Stimulated activated CD4-positive, alpha-beta T cell treated with anti-CD3 and anti-CD28 coated beads, Interleukin-15, amount 100 ng/mL, for 24 hours (primary cell): ENCODE data around the gene CPHXL2.
A peak's percentile ranks its signal among the peaks of the same experiment; 100 is the strongest.

ENCODE experiments used
- DNase-seq: peaks from one replicate; pipeline ENCODE4 v3.0.0-alpha.2; 2020

Gene CPHXL2

GRCh38 chr16:75676909-75677308 lies at the start of gene CPHXL2:
CPHXL2 (minus strand) TSS chr16:75677009; CDS start chr16:75676999, 10 bp downstream.
- DNase-seq: no peak

DNA sequence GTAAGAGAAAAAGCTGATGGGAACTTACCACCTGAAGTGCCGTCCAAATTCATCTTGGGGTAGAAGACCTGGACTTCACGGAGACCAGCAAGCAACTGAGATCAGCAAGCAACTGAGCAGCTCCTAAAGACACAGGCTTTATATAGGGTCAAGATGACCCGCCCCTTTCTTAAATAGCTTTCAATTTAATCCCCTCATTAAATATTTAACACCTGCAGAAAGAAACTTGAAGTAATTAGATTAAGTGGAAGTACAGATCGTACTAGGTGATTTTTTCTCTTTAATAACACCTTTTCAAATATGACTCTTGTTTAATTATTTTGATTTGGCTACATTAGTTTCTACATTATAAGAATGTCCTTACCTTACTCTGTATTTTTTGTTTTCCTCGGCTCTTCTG lies 49.6 kb upstream of the CPHXL2 start, which contains the start of gene CPHXL:
TSS of gene CPHXL (minus strand) at position 101 of the 400 bp plus-strand sequence. CDS start at position 53, 48 bp downstream.
- DNase-seq: no peak

GRCh38 chr16:75718452-75718851 lies 41.6 kb upstream of the CPHXL2 start:
- no peak for DNase-seq

GRCh38 chr16:75714661-75715060 lies 37.9 kb upstream of the CPHXL2 start:
- no peak for DNase-seq

DNA sequence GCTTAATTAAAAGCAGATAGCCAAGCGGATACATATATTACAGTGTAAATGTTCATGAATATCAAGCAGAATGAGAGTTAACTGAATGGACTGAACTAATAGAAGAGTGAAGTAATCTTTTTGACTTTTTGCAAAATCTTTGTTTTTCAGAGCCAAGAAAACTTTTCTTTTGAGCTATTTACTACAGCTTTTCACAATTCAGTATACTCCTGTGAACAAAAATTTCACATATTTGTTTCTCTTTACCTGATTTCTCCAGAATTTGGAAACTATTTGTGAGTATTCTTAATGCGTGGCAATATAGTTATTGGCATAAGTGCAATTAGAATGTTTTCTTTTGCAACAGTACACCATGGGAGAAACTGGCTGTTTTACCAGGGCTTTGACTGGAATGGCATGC lies 33.5 kb upstream of the CPHXL2 start:
- no peak for DNase-seq

DNA sequence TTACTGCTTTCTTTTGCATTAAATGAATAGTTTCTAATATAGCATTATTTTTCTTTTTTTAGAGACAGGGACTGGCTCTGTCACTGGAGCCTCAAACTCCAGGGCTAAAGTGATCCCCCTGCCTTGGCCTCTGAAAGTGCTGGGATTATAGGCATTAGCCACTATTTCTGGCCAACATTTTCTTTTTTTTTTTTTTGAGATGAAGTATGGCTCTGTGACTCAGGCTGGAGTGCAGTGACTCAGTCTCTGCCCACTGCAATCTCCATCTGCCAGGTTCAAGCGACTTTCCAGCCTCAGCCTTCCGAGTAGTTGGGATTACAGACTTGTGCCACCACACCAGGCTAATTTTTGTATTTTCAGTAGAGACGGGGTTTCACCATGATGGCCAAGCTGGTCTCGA lies 26.5 kb upstream of the CPHXL2 start:
- DNase-seq: no peak

DNA sequence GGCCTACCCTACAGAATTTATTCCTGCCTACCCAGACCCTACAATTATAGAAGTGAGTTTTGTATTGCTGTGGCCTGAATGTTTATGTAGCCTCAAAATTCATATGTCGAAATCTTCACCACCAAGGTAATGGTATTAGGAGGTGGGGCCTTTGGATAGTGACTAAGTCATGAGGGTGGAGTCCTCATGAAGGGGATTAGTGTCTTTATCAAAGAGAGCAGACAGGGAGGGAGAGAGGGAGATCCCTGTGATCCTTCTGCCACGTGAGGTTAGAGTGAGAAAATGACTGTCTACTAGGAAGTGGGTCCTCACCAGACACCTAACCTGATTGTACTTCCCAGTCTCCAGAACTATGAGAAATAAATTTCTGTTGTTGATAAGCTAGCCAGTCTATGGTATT lies 25.4 kb upstream of the CPHXL2 start:
- DNase-seq: no peak

DNA sequence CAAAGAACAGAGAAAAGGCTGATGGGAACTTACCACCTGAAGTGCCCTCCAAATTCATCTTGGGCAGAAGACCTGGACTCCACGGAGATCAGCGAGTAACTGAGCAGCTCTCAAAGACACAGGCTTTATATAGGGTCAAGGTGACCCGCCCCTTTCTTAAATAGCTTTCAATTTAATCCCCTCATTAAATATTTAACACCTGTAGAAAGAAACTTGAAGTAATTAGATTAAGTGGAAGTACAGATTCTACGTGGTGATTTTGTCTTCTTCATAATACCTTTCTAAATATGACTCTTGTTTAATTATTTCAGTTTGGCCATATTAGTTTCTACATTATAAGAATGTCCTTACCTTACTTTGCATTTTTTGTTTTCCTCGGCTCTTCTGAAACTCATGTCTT lies 24.6 kb upstream of the CPHXL2 start, which contains the start of gene DUXB:
TSS of gene DUXB (minus strand) at position 101 of the 400 bp plus-strand sequence. CDS start at position 58, 43 bp downstream.
- no peak for DNase-seq

DNA sequence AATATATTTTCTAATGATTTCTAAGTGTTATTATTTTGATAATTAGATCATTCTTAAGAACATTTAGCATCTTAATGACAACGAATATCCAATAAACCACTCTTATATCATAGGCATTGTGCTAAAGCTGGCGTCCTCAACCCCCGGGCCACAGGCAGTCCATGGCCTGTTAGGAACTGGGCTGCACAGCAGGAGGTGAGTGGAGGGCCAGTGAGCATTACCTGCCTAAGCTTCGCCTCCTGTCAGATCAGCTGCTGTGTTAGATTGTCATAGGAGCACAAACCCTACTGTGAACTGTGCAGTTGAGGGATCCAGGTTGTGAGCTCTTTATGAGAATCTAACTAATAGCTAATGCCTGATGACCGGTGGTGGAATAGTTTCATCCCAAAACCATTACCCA lies 20.8 kb upstream of the CPHXL2 start:
- DNase-seq: no peak

DNA sequence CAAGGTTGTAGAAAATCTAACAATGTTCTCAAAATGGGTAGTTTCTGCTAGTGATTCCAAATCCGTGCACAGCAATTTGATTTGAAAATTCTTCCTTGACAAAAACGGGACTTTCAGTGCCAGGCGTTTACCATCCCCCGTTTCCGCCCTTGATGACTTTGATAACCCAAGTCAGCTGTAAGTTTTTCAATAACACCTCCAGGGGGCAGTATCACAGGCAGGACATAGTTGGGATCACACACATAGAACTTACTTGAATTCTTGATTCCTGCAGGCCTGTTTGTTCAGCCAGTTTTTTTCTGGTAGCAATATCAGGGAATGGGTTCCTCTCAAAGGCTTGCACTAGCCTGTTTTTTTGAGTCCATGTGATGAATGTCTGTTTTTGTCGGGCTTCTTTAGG lies 18.9 kb upstream of the CPHXL2 start:
- DNase-seq: no peak

GRCh38 chr16:75687361-75687760 lies 10.6 kb upstream of the CPHXL2 start:
- no peak for DNase-seq

DNA sequence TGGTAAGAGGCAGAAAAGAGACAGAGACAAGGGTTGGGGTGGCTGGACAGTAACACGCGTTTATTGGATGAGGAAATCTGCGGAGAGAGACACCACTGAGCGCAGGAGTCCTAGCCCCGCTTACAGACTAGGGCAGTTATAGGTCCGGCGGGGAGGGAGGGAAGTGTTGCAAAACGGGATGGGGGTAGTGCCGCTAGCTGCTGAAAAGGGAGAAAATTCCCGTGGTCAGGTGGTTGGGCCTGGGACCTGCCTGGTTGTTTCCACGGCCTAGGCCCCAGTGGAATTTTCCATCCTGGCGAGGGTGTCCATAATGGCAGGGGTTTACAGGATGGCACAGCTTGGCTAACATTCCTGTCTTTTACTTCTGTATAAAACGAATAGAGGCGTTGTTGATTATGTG lies 5.5 kb upstream of the CPHXL2 start:
- DNase-seq: no peak

GRCh38 chr16:75679366-75679765 lies 2.6 kb upstream of the CPHXL2 start:
- DNase-seq: no peak

GRCh38 chr16:75667503-75667902 lies 9.3 kb downstream of the CPHXL2 start:
- no peak for DNase-seq

DNA sequence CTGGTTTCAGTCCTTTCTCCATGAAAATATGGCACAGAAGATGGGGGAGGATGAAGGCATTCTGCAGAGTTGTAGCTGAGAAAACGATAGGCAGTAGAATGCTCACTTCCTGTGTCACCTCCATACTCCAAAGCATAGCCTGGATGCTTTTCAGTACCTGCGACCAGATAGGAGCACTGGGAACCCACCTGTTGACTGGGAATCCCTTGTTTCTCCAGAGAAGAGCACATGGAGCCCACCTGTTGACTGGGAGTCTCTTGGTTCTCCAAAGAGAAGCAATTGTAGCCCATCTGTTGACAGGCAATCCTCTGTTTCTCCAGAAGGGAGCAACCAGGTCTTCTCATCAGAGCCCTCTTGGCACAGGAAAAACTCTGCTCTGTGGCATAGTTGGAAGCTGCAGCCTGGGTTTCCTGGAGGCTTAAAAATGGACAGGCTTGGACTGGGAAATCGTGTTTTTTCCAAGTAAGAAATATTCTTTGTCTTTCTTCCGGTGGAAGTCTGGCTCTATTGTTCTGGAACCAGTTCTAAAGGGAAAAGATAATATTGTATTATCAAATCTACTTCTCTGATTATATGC lies 16.0 kb downstream of the CPHXL2 start:
- no peak for DNase-seq

- DNase-seq: no peak
Measured at GRCh38 chr16:75660321-75660720, 16.5 kb downstream of the CPHXL2 start.

DNA sequence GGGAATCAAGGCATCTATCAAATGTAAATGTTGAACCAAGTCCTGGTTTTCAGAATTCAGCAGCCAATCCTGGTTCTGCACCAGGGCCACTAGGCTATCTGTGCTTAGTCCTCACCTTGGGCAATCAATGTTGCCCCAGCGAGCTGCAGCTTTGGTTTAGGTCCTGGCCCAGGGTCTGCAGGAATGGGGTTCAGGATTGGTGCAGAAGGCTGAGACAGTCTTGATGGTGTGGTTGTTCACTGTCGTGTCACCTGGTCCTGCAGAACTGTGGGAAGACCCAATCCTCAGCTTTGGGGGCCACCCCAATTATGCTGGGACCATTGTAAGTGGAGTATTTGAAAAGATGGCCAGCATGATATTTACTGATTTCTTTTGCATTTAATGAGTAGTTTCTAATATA lies 18.6 kb downstream of the CPHXL2 start:
- no peak for DNase-seq

DNA sequence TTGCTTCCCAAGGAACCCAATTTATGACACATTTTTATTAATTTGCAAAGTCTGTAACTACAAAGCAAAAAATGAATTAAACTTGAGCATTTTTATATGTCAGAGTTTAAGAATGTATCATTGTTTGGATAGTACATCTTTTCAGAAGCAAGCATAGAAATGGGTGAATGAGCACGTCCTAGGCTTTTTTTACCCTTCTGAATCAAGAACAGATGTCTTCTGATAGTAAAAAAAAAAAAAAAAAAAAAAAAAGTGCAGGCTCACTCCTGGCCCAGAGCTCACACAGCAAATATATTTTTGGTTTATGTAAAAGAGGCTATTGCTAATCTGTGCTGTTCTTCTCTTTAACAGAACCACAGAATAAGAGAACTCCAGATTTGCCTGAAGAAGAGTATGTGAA lies 22.9 kb downstream of the CPHXL2 start:
- DNase-seq: no peak

GRCh38 chr16:75648265-75649076 lies 28.3 kb downstream of the CPHXL2 start:
- peak; percentile 91 for DNase-seq

DNA sequence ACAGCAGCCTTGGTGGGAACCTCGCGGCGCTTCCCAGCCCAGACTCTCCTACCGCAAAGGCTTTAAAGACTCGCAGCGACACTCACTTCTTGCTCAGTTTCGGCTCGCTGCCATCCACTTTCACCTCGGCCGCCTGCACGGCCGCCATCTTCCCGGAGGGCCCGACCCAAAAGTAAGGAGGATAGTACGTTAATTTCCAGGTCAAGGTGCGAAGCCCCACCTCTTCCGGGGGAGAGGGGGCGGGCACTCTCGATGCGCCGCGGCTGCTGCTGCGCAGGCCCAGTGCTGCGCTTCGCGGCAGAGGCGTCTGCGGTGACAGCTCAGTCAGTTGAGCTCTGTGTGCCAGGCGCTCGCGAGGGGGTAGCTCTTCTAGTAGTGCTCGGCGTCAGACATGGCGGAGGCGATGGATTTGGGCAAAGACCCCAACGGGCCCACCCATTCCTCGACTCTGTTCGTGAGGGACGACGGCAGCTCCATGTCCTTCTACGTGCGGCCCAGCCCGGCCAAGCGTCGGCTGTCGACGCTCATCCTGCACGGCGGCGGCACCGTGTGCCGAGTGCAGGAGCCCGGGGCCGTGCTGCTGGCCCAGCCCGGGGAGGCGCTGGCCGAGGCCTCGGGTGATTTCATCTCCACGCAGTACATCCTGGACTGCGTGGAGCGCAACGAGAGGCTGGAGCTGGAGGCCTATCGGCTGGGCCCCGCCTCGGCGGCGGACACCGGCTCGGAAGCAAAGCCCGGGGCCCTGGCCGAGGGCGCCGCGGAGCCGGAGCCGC lies 29.1 kb downstream of the CPHXL2 start, which contains the start of the genes KARS1 and TERF2IP:
TSS of gene KARS1 (minus strand) at position 174 of the 773 bp plus-strand sequence. CDS start at position 148, 26 bp downstream.
TSS of gene TERF2IP (plus strand) at position 282 of the 773 bp plus-strand sequence. CDS start at position 392, 110 bp downstream.
- DNase-seq: peak; percentile 95

DNA sequence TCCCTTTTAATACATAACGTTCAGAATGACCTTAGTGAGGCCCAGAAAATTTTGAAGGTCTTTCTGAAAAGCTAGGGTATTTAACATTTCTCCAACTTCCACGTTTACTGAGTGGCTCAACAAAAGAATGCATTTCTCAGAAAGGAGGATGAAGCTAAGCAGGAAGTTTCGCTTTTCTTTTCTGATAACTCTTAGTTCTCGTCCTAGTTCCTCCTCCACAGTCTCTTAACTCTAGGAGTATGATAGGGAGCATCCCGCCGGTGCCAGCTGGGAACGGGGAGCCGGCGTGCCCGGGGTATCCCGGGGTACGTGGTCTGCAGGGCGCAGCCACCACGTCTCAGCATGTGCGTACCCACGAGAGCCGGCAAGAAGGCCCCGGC lies 29.7 kb downstream of the CPHXL2 start:
- no peak for DNase-seq

DNA sequence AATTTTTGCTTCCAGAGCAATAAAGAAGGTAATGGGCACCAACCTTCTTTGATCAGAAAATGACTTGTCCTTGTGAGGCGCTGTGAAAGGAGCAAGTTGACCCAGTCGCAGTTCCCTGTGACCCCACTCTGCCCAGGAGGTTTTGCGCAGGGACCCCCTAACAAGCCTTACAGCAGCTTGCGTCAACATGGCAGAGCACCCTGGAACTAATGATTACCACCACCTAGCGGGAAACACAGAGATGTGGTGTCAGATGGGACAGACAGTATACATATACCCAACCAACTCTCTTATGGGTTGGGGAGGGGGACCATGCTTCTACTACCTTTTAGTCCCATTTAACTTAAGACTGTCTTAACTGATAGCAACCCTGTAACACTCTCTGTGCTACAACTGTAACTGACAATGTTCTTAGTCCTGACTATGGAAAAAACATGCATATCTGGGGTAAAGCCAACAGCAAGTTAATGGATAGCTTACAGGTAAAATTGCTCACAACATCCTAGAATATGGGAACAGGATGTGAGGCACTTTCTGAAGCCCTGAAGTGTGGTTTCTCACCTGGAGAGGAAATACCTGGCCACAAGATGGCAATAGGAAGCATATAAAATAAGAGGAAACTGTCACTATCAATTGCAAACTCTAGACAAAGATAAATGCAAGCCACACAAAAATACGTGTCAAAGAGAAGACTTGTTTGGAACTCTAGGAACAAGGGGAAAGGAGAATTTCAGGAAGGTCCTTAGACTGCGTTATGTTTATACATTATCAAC lies 32.4 kb downstream of the CPHXL2 start:
- DNase-seq: no peak

- no peak for DNase-seq
Measured at GRCh38 chr16:75640598-75640997, 36.2 kb downstream of the CPHXL2 start.
